GM12878 (cell line): ENCODE measurements around the gene PARVA. TPM values are rescaled to one million over a fixed set of nuclear protein-coding genes. Genes with fewer than 3 reads are reported as not detected.

Experiments
- ATAC-seq: fragments of 200-7000 bp; cut with Tn5 transposase; 3 replicates; pipeline ENCODE4 v1.9.1; 2020; ENCODE audit warnings: mild to moderate bottlenecking, moderate library complexity
- BruUV-seq: library from RNA; stranded (reverse); fragments of 400-500 nt; replicated peaks from 2 replicates; lab custom pipeline; 2021; lab: Mats Ljungman, UMichigan
- CTCF ChIA-PET: fragments of 300-600 bp; sonication (Branson Sonifier 250); formaldehyde crosslinking; extraction: SDS; loops from one replicate; lab custom pipeline; 2021; ENCODE audit warnings: inconsistent platforms; lab: Yijun Ruan, JAX
- POLR2A ChIA-PET: fragments of 350-600 bp; formaldehyde crosslinking; extraction: SDS; loops from one replicate; lab custom pipeline; 2021; ENCODE audit warnings: inconsistent platforms; lab: Charles Lee
- RAD21 ChIA-PET: fragments of 300-600 bp; sonication (Branson Sonifier 250); formaldehyde crosslinking; loops from one replicate; lab custom pipeline; 2023; ENCODE audit warnings: antibody characterized with exemption; ENCODE audit not compliant: unreplicated experiment; lab: Charles Lee
- SMC1A ChIA-PET: fragments of 300-600 bp; sonication (Branson Sonifier 250); formaldehyde crosslinking; loops from one replicate; lab custom pipeline; 2023; ENCODE audit not compliant: unreplicated experiment, uncharacterized antibody; lab: Charles Lee
- DNase-seq: peaks from one replicate; pipeline ENCODE4 v3.0.0-alpha.2; 2011; ENCODE audit warnings: low read depth, low spot score
- FAIRE-seq: peaks from 3 replicates; lab custom pipeline; 2011; peaks lifted over from hg19 to GRCh38; lab: Jason Lieb, UNC
- H2AFZ ChIP-seq: 2 replicates; pipeline ENCODE4 v1.6.0; 2011; ENCODE audit warnings: low read depth, low read length, control low read depth; ENCODE audit not compliant: control insufficient read depth
- H3K27ac ChIP-seq: 2 replicates; pipeline ENCODE4 v1.5.1; 2011; ENCODE audit warnings: control low read depth; ENCODE audit not compliant: control insufficient read depth, insufficient read depth
- H3K27me3 ChIP-seq, 2 experiments: replicated peaks in 1 of 2; 2 replicates each; pipeline versions ENCODE4 v1.6.0 to v1.6.1; 2011; ENCODE audit warnings: low read length in 1 of 2; ENCODE audit not compliant: control insufficient read depth in 2 of 2, insufficient read depth in 2 of 2
- H3K36me3 ChIP-seq, 2 experiments: 2 replicates each; pipeline ENCODE4 v1.5.1; 2011; ENCODE audit warnings: low read length in 1 of 2; ENCODE audit not compliant: control insufficient read depth in 2 of 2, insufficient read depth in 2 of 2
- H3K4me1 ChIP-seq: 2 replicates; pipeline ENCODE4 v1.6.1; 2011; ENCODE audit warnings: mild to moderate bottlenecking, low read length, moderate library complexity, mixed read lengths; ENCODE audit not compliant: control insufficient read depth, insufficient read depth
- H3K4me2 ChIP-seq: 2 replicates; pipeline ENCODE4 v1.6.0; 2011; ENCODE audit warnings: control low read depth; ENCODE audit not compliant: control insufficient read depth, insufficient read depth
- H3K4me3 ChIP-seq: fragments of 200-600 bp; sonication (generic); 2 replicates; pipeline ENCODE4 v1.5.1; 2016
- H3K79me2 ChIP-seq: 2 replicates; pipeline ENCODE4 v1.6.0; 2011; ENCODE audit warnings: low read length; ENCODE audit not compliant: control insufficient read depth, insufficient read depth
- H3K9ac ChIP-seq: 2 replicates; pipeline ENCODE4 v1.8.0; 2011; ENCODE audit warnings: low read length, control low read depth, mixed read lengths; ENCODE audit not compliant: control insufficient read depth, insufficient read depth
- H3K9me3 ChIP-seq: replicated peaks from 3 replicates; pipeline ENCODE4 v1.5.1; 2011; ENCODE audit warnings: mild to moderate bottlenecking, low read length; ENCODE audit not compliant: control insufficient read depth, insufficient read depth
- H4K20me1 ChIP-seq: 2 replicates; pipeline ENCODE4 v1.6.0; 2011; ENCODE audit not compliant: control insufficient read depth, insufficient read depth
- BACH1 ChIP-seq: fragments of 450-650 bp; IDR thresholded peaks from 2 replicates; pipeline ENCODE4 v1.6.1; 2017; ENCODE audit warnings: mild to moderate bottlenecking, borderline replicate concordance
- EED ChIP-seq: sonication (generic); IDR thresholded peaks from 2 replicates; pipeline ENCODE4 v1.6.1; 2016; ENCODE audit warnings: antibody characterized with exemption, low read depth
- EGR1 ChIP-seq, 2 experiments: IDR thresholded peaks; 1 replicate in 1 of 2; 2 replicates in 1 of 2; pipeline ENCODE4 v1.6.1; 2011 to 2012; ENCODE audit warnings: low read depth in 2 of 2, low read length in 2 of 2, borderline replicate concordance in 1 of 2, mild to moderate bottlenecking in 1 of 2, moderate library complexity in 1 of 2
- ETV6 ChIP-seq, 2 experiments: fragments of 450-650 bp in 1 of 2; IDR thresholded peaks in 1 of 2; conservative IDR thresholded peaks in 1 of 2; 2 replicates each; pipeline ENCODE4 v1.6.1; 2014; ENCODE audit warnings: antibody characterized with exemption in 1 of 2, borderline replicate concordance in 1 of 2, low read depth in 1 of 2, mild to moderate bottlenecking in 1 of 2, moderate library complexity in 1 of 2
- FOXK2 ChIP-seq: fragments of 450-650 bp; IDR thresholded peaks from 2 replicates; pipeline ENCODE4 v1.6.1; 2017; ENCODE audit warnings: mild to moderate bottlenecking, moderate library complexity
- KAT2A ChIP-seq: conservative IDR thresholded peaks from 2 replicates; pipeline ENCODE4 v1.6.1; 2011; ENCODE audit warnings: low read depth, low read length; ENCODE audit not compliant: control insufficient read depth
- MYC ChIP-seq: IDR thresholded peaks from 2 replicates; pipeline ENCODE4 v1.6.1; 2011; ENCODE audit warnings: mild to moderate bottlenecking, low read length, moderate library complexity, inconsistent platforms; ENCODE audit not compliant: insufficient read depth, insufficient replicate concordance, insufficient read length, severe bottlenecking
- POLR2AphosphoS5 ChIP-seq: IDR thresholded peaks from 2 replicates; pipeline ENCODE4 v1.6.1; 2011; ENCODE audit warnings: mild to moderate bottlenecking, low read length, inconsistent platforms
- PRDM15 ChIP-seq: fragments of 450-650 bp; formaldehyde crosslinking; IDR thresholded peaks from 2 replicates; pipeline ENCODE4 v1.4.0; 2020; ENCODE audit warnings: mild to moderate bottlenecking, moderate library complexity
- SMC3 ChIP-seq: IDR thresholded peaks from 2 replicates; pipeline ENCODE4 v1.6.1; 2011; ENCODE audit warnings: low read length, improper control_type of control experiment, borderline replicate concordance
- SREBF2 ChIP-seq: IDR thresholded peaks from 2 replicates; pipeline ENCODE4 v1.6.1; 2012; ENCODE audit warnings: mild to moderate bottlenecking, low read length
- SRF ChIP-seq, 2 experiments: IDR thresholded peaks; 2 replicates each; pipeline ENCODE4 v1.6.1; 2011; ENCODE audit warnings: low read depth in 2 of 2, low read length in 2 of 2, mild to moderate bottlenecking in 1 of 2, moderate library complexity in 1 of 2
- TCF7 ChIP-seq: IDR thresholded peaks from 2 replicates; pipeline ENCODE4 v1.6.1; 2014; ENCODE audit warnings: antibody characterized with exemption, borderline replicate concordance
- WGBS: methylation state at CpG from one replicate; pipeline ENCODE4 v1.1.6; 2016; ENCODE audit warnings: low lambda C conversion rate; ENCODE audit not compliant: insufficient replicate concordance, insufficient coverage; ENCODE audit errors: missing lambda C conversion rate; 5-methylcytosine and 5-hydroxymethylcytosine counted together
- in situ Hi-C: fragments of 300-500 bp; cut with MboI; formaldehyde crosslinking; loops from 9 replicates; pipeline ENCODE4 v1.14.3; 2018; ENCODE audit warnings: mixed read lengths
- intact Hi-C: fragments of 100-400 bp; cut with micrococcal nuclease; formaldehyde crosslinking; loops from one replicate; pipeline ENCODE4 v1.14.2; 2022; ENCODE audit not compliant: unreplicated experiment
- polyA plus RNA-seq, 11 experiments: library from polyadenylated mRNA; depleted of rRNA in 4 of 11; unstranded in 6 of 11; stranded (reverse) in 5 of 11; fragments of >200 nt; fragmentation: Nextera tagmentation in 4 of 11; fragmentation: Illumina TruSeq in 1 of 11; extraction: Ambion mirVana in 4 of 11; extraction: Trizol in 1 of 11; gene quantifications; 1 replicate in 1 of 11; 2 replicates in 10 of 11; pipeline versions ENCODE4 v1.2.1 to v1.2.3, GENCODE V29; 2011 to 2016; ENCODE audit warnings: inconsistent platforms in 2 of 11, missing spikeins in 2 of 11, low read depth in 1 of 11
- total RNA-seq, 4 experiments: library from RNA; depleted of rRNA in 3 of 4; stranded (reverse); fragments of >200 nt in 3 of 4; fragmentation: Illumina TruSeq in 1 of 4; extraction: Trizol in 1 of 4; gene quantifications; 2 replicates each; pipeline versions ENCODE4 v1.2.1 to v1.2.3, GENCODE V29; 2013 to 2021
- TF ChIP-seq, protein P1 (sequence below): fragments of 450-650 bp; IDR thresholded peaks from 2 replicates; pipeline ENCODE4 v1.6.1; 2017; ENCODE audit warnings: antibody characterized with exemption, mild to moderate bottlenecking, moderate library complexity
- TF ChIP-seq, protein P2 (sequence below): fragments of 150-350 bp; IDR thresholded peaks from 2 replicates; pipeline ENCODE4 v1.6.1; 2016; ENCODE audit warnings: low read depth, low read length

PARVA gene
- total and polyA plus RNA-seq, 10 of the 15 experiments (the other 5 are each of a cell fraction or from before 2014, with no cell fraction given), result 0.01 to 0.44 (median 0.03) TPM; not detected in 7

GRCh38 chr11:12393691-12394090 lies 16.3 kb downstream of the PARVA start:
- Histone ChIP-seq H3K4me2 (no peak overlapping the region), H4K20me1 (no peaks in the 10 kb centered on the region), H3K27ac (no peak overlapping the region), H3K4me1 (no peaks in the 10 kb centered on the region), H3K9ac (no peak overlapping the region), H3K36me3 (no peaks in the 10 kb centered on the region), H3K4me3 (no peak overlapping the region), H3K27me3 (no peaks in the 10 kb centered on the region), H3K79me2 (no peaks in the 10 kb centered on the region), H3K9me3 (no peaks in the 10 kb centered on the region), H2AFZ (no peak overlapping the region)
- WGBS, result 47% methylated on average over 1 of the region's 1 CpG
- DNase-seq, result no peak
- ChIA-PET RAD21 (no interaction called here), CTCF (interaction anchor here (0.6 kb wide), 1 partner anchor 10 kb away, joined by 3 read pairs; no protein-coding TSS in a partner anchor), SMC1A (no interaction called here), POLR2A (no interaction called here)
- ATAC-seq, result no peak
- in situ Hi-C loops, result no loop called here
- no TSS peak for BruUV-seq
- FAIRE-seq, result no peak
- intact Hi-C loops, result no loop called here
- no peak for TF ChIP-seq BACH1
- no peak for TF ChIP-seq TCF7
- no peak for TF ChIP-seq EGR1 (IDR thresholded peaks at IDR 0.05; ENCODE audit: borderline replicate concordance in 1 of 2, low read depth in 2 of 2, low read length in 2 of 2)
- no peak for TF ChIP-seq EED
- TF ChIP-seq, protein P1, sequence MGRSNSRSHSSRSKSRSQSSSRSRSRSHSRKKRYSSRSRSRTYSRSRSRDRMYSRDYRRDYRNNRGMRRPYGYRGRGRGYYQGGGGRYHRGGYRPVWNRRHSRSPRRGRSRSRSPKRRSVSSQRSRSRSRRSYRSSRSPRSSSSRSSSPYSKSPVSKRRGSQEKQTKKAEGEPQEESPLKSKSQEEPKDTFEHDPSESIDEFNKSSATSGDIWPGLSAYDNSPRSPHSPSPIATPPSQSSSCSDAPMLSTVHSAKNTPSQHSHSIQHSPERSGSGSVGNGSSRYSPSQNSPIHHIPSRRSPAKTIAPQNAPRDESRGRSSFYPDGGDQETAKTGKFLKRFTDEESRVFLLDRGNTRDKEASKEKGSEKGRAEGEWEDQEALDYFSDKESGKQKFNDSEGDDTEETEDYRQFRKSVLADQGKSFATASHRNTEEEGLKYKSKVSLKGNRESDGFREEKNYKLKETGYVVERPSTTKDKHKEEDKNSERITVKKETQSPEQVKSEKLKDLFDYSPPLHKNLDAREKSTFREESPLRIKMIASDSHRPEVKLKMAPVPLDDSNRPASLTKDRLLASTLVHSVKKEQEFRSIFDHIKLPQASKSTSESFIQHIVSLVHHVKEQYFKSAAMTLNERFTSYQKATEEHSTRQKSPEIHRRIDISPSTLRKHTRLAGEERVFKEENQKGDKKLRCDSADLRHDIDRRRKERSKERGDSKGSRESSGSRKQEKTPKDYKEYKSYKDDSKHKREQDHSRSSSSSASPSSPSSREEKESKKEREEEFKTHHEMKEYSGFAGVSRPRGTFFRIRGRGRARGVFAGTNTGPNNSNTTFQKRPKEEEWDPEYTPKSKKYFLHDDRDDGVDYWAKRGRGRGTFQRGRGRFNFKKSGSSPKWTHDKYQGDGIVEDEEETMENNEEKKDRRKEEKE, result no peak
- TF ChIP-seq, protein P2, sequence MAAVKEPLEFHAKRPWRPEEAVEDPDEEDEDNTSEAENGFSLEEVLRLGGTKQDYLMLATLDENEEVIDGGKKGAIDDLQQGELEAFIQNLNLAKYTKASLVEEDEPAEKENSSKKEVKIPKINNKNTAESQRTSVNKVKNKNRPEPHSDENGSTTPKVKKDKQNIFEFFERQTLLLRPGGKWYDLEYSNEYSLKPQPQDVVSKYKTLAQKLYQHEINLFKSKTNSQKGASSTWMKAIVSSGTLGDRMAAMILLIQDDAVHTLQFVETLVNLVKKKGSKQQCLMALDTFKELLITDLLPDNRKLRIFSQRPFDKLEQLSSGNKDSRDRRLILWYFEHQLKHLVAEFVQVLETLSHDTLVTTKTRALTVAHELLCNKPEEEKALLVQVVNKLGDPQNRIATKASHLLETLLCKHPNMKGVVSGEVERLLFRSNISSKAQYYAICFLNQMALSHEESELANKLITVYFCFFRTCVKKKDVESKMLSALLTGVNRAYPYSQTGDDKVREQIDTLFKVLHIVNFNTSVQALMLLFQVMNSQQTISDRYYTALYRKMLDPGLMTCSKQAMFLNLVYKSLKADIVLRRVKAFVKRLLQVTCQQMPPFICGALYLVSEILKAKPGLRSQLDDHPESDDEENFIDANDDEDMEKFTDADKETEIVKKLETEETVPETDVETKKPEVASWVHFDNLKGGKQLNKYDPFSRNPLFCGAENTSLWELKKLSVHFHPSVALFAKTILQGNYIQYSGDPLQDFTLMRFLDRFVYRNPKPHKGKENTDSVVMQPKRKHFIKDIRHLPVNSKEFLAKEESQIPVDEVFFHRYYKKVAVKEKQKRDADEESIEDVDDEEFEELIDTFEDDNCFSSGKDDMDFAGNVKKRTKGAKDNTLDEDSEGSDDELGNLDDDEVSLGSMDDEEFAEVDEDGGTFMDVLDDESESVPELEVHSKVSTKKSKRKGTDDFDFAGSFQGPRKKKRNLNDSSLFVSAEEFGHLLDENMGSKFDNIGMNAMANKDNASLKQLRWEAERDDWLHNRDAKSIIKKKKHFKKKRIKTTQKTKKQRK, result no peak
- no peak for TF ChIP-seq KAT2A
- no peak for TF ChIP-seq ETV6 (conservative IDR thresholded peaks at IDR 0.05 in 1 of 2, IDR thresholded peaks at IDR 0.05 in 1 of 2; ENCODE audit: borderline replicate concordance in 1 of 2, low read depth in 1 of 2)
- TF ChIP-seq SREBF2, result no peak
- no peak for TF ChIP-seq MYC
- TF ChIP-seq PRDM15 (CRISPR knock-in tag), result no peak
- no peak for TF ChIP-seq SRF (IDR thresholded peaks at IDR 0.05; ENCODE audit: low read depth in 2 of 2, low read length in 2 of 2)
- no peak for TF ChIP-seq FOXK2
- no peak for TF ChIP-seq POLR2AphosphoS5
- no peak for TF ChIP-seq SMC3
